Cardiac muscle cell (in vitro differentiated cells and primary cell): ENCODE results near the gene CARS1. TPM values are rescaled to one million over a fixed set of nuclear protein-coding genes. Genes with fewer than 3 reads are reported as not detected.

ENCODE experiments used
- DNase-seq, 2 donors: peaks; one replicate each; pipeline versions ENCODE4 v3.0.0 to v3.0.0-alpha.2; 2010 to 2017; ENCODE audit warnings: low read depth in 1 of 2, low spot score in 1 of 2
- H3K27ac ChIP-seq: fragments of 200-600 bp; sonication (generic); 2 replicates; pipeline ENCODE4 v1.5.1; 2016
- H3K27me3 ChIP-seq: fragments of 200-600 bp; sonication (generic); 2 replicates; pipeline ENCODE4 v1.6.0; 2016; ENCODE audit warnings: control low read depth
- H3K36me3 ChIP-seq: fragments of 200-600 bp; sonication (generic); 2 replicates; pipeline ENCODE4 v1.5.1; 2016; ENCODE audit warnings: control low read depth
- H3K4me1 ChIP-seq: fragments of 200-600 bp; sonication (generic); 2 replicates; pipeline ENCODE4 v1.8.1; 2017; ENCODE audit warnings: low read depth, mild to moderate bottlenecking, mixed run types
- H3K4me3 ChIP-seq: fragments of 200-600 bp; sonication (generic); 2 replicates; pipeline ENCODE4 v1.5.1; 2016; ENCODE audit warnings: mild to moderate bottlenecking
- H3K9me3 ChIP-seq: fragments of 200-600 bp; sonication (generic); 2 replicates; pipeline ENCODE4 v1.5.1; 2017; ENCODE audit warnings: low read depth, mild to moderate bottlenecking, control low read depth
- polyA plus RNA-seq: library from polyadenylated mRNA; unstranded; fragments of >200 nt; fragmentation: Nextera tagmentation; extraction: Ambion mirVana; gene quantifications from 2 replicates; pipeline ENCODE4 v1.2.1, GENCODE V29; 2016
- total RNA-seq: library from RNA; depleted of rRNA; stranded (reverse); fragments of >200 nt; gene quantifications from 2 replicates; pipeline ENCODE4 v1.2.3, GENCODE V29; 2016
- TF ChIP-seq, protein P1 (sequence below): IDR thresholded peaks from 2 replicates; pipeline ENCODE4 v1.5.1; 2012; ENCODE audit warnings: low read depth, mild to moderate bottlenecking, low read length

The CARS1 gene
- total and polyA plus RNA-seq, 2 experiments from 2014 or later, result 18.5 to 24.2 TPM

DNA sequence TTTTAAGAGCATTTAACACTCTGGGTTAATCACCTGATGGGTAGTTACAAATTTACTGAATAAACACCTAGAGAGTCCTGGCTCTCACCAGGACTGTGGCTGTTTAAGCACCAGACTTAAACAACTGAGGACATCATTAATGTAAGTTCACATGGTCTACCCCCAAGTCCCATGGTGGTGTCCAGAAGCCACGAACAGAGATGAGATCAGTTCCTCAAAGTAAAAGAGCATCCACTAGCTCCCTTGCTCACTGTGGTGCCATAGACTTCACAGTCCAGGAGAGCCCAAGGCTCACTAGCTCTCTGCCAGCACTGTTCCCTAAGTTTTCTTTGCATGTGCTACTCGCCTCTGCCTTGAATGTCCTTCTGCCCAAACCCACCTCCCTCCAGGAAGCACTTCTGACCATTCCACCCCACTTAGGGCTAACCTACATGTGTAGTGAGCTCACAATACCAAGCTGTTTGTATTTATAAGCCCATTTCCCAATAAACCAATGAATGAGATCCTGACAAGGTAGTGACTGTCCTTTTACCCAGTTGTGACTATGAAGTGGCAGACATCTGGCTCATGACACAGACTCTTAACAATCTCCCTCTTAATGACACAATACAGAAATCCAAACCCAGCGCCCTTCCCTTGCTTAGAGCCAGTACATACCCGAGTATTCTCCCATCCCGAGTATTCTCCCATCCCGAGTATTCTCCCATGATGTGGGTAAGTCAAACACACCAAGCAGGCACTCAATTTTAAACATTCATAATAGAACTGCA, 80.7 kb downstream of the CARS1 start:
- Histone ChIP-seq H3K4me3 (no peak overlapping the region), H3K36me3 (peaks cover 49% of the 10 kb centered on the region), H3K27me3 (no peaks in the 10 kb centered on the region), H3K27ac (no peak overlapping the region), H3K4me1 (no peaks in the 10 kb centered on the region), H3K9me3 (no peaks in the 10 kb centered on the region)
- no peak for DNase-seq
- TF ChIP-seq, protein P1, sequence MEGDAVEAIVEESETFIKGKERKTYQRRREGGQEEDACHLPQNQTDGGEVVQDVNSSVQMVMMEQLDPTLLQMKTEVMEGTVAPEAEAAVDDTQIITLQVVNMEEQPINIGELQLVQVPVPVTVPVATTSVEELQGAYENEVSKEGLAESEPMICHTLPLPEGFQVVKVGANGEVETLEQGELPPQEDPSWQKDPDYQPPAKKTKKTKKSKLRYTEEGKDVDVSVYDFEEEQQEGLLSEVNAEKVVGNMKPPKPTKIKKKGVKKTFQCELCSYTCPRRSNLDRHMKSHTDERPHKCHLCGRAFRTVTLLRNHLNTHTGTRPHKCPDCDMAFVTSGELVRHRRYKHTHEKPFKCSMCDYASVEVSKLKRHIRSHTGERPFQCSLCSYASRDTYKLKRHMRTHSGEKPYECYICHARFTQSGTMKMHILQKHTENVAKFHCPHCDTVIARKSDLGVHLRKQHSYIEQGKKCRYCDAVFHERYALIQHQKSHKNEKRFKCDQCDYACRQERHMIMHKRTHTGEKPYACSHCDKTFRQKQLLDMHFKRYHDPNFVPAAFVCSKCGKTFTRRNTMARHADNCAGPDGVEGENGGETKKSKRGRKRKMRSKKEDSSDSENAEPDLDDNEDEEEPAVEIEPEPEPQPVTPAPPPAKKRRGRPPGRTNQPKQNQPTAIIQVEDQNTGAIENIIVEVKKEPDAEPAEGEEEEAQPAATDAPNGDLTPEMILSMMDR, result no peak

DNA sequence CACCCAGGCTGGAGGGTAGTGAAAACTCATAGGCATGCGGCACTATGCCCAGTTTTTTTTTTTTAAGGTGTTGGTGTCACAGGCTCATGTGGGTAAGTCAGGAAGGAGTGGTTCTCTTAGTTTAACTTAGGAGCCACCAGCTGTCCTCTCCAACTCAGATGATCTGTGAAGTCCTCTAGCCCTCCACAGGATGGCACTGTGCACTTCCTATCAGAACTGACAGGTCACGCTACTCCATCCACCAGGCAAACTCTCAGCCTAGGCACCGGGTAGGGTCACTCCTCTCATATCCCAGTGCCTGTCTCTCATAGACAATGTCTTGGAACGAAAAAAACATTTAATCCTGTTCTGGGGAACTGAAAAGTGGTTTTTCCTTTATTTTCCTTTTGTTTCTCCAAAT, 81.6 kb downstream of the CARS1 start:
- Histone ChIP-seq H3K36me3 (peaks cover 57% of the 10 kb centered on the region), H3K9me3 (no peaks in the 10 kb centered on the region), H3K4me3 (no peak overlapping the region), H3K27ac (no peak overlapping the region), H3K4me1 (no peaks in the 10 kb centered on the region), H3K27me3 (no peaks in the 10 kb centered on the region)
- TF ChIP-seq, protein P1, result peak; percentile 50
- peak in 1 of 2 donors; percentile 44 for DNase-seq

DNA sequence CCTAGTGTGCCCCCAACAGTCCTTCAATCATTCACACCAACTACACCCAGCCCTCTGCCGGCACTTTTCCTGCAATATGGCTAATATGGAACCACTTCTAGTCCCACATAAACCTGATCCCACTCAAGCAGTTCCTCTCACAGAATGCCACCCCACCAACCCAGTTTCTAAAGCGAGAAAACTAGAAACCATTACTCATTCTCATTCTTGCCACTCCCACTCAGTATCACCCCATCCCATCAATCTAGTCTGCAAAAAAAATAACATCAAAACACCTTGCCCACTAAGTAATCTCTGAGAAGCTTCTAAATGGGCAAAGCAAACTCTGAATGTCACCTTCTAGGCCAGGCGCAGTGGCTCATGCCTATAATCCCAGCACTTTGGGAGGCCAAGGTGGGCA, 83.0 kb downstream of the CARS1 start:
- no peak for DNase-seq
- Histone ChIP-seq H3K27me3 (no peaks in the 10 kb centered on the region), H3K9me3 (no peaks in the 10 kb centered on the region), H3K4me1 (no peaks in the 10 kb centered on the region), H3K4me3 (no peak overlapping the region), H3K36me3 (peaks cover 71% of the 10 kb centered on the region), H3K27ac (no peak overlapping the region)
- TF ChIP-seq, protein P1, result no peak

DNA sequence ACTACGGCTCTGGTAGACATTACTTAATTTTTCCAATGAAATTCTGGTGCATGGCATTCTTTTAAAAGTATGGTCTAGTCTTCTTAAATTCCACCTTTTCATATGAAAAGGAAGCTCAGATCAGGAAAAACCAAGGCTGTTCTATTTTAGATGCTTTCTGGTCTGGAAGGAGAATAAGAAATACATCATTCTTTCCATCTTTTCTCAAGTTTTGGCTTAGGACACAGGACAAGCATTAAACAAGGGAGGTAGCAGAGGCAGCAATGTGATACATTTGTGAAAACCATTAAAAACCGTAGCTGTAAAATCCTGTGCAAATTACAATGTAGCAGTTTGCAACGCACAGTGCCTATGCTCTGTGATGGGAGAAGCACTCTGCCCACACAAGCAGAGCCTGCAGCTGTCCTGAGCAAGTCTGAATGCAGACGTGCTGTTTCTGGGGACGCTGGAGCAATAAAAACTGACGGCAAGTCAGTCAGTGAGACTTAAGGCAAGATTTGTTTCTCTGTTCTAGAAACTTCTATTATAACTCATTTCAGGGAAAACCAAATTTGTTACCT, 88.8 kb downstream of the CARS1 start:
- Histone ChIP-seq H3K27ac (no peak overlapping the region), H3K36me3 (peaks cover 65% of the 10 kb centered on the region), H3K4me3 (no peak overlapping the region), H3K4me1 (peaks cover 13% of the 10 kb centered on the region), H3K9me3 (no peaks in the 10 kb centered on the region), H3K27me3 (no peaks in the 10 kb centered on the region)
- DNase-seq, result no peak
- TF ChIP-seq, protein P1, result no peak

DNA sequence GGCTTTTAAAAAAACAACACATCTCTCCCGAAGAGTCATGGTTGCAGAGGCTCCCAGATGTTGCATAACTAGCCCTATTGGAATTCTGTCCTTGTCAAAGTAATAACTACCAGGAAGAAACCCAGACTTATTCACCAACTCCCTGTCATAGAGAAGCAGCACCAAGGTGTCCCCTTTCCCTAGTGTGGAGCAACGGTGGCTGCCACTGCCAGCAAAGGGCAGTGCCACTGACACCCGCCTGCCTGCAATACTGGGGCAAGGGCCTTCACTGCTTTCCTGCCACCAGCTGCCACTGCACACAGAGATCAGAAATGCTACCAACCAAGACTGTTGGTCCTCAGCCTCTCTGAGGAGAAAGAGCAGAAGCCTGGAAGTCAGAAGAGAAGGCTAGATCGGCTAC, 92.4 kb downstream of the CARS1 start:
- TF ChIP-seq, protein P1, result no peak
- DNase-seq, result no peak
- H3K36me3 ChIP-seq, result peaks cover 36% of the 10 kb centered on the region

More for the DNA sequence above, 92.4 kb downstream of the CARS1 start:
- Histone ChIP-seq H3K27ac (no peak overlapping the region), H3K4me3 (no peak overlapping the region), H3K27me3 (no peaks in the 10 kb centered on the region), H3K4me1 (peaks cover 23% of the 10 kb centered on the region), H3K9me3 (no peaks in the 10 kb centered on the region)
